GM12864 (cell line): ENCODE data around the gene DESI1.

Experiments
- DNase-seq: peaks from one replicate; pipeline ENCODE4 v3.0.0-alpha.2; 2011; ENCODE audit warnings: low read depth
- H3K4me3 ChIP-seq: 2 replicates; pipeline ENCODE4 v1.5.1; 2011; ENCODE audit warnings: mild to moderate bottlenecking, low read depth, low read length, control low read depth
- TF ChIP-seq, protein P1 (sequence below): IDR thresholded peaks from 2 replicates; pipeline ENCODE4 v1.5.1; 2011; ENCODE audit warnings: low read depth, mild to moderate bottlenecking, moderate library complexity, low read length, control low read depth, inconsistent platforms; ENCODE audit errors: missing control alignments

The DESI1 gene

DNA sequence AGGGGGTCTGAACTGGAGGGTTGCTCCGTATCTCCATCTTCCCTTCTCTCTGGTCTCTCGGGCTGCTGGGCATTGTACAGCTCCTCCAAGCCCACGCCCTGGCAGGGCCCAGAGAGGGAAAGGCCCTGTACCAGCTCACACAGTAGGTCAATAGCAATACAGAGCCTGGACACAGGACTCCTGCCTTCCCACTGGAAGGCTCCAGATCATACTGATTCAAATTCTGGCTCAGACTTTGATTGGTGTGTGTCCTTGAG, 53.4 kb downstream of the DESI1 start:
- TF ChIP-seq, protein P1, sequence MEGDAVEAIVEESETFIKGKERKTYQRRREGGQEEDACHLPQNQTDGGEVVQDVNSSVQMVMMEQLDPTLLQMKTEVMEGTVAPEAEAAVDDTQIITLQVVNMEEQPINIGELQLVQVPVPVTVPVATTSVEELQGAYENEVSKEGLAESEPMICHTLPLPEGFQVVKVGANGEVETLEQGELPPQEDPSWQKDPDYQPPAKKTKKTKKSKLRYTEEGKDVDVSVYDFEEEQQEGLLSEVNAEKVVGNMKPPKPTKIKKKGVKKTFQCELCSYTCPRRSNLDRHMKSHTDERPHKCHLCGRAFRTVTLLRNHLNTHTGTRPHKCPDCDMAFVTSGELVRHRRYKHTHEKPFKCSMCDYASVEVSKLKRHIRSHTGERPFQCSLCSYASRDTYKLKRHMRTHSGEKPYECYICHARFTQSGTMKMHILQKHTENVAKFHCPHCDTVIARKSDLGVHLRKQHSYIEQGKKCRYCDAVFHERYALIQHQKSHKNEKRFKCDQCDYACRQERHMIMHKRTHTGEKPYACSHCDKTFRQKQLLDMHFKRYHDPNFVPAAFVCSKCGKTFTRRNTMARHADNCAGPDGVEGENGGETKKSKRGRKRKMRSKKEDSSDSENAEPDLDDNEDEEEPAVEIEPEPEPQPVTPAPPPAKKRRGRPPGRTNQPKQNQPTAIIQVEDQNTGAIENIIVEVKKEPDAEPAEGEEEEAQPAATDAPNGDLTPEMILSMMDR: no peak
- DNase-seq: no peak
- H3K4me3 ChIP-seq: no peak overlapping the region

DNA sequence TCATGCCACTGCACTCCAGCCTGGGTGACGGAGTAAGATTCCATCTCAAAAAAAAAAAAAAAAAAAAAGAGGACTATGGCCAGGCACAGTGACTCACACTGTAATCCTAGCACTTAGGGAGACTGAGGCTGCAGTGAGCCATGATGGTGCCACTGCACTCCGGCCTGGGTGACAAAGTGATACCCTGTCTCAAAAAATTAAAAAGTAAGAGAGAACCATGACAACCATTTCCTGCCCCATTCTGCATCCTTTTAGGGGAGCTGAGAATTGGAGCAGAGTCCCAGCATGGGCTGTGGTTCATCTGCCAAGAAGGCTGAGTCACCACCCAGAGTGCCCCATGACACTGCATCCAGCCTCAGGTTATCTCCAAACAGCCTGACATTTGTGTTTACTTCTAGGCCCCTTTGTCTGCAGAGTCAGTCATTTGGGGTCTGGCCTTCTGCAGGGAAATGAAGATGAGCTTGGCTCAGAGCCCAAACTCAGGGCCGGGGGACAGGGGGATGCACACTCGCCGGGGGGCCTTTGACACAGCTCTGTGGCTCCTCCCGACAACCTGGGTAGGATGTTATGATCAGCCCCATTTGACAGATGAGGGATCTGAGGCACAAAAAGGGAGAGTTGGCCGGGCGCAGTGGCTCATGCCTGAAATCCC, 55.3 kb downstream of the DESI1 start:
- TF ChIP-seq, protein P1: no peak
- DNase-seq: no peak
- H3K4me3 ChIP-seq: no peak overlapping the region

DNA sequence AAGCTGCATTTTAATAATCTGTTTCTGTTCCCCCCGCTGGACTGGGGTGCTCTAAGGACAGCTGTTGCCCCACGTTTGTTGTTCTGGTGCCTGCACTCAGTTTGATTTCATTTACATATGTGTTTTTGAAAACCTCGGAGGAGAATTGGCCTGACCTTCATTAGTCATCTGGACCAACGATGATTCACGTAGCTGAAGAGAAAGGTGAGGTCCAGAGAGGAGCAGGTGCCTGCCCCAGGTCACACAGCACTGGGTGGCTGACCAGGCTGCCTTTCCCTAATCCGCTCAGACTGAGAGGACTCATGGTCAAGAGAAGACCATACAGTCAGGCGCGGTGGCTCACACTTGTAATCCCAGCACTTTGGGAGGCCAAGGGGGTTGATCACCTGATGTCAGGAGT, 56.3 kb downstream of the DESI1 start:
- DNase-seq: no peak
- no peak overlapping the region for H3K4me3 ChIP-seq
- TF ChIP-seq, protein P1: no peak

DNA sequence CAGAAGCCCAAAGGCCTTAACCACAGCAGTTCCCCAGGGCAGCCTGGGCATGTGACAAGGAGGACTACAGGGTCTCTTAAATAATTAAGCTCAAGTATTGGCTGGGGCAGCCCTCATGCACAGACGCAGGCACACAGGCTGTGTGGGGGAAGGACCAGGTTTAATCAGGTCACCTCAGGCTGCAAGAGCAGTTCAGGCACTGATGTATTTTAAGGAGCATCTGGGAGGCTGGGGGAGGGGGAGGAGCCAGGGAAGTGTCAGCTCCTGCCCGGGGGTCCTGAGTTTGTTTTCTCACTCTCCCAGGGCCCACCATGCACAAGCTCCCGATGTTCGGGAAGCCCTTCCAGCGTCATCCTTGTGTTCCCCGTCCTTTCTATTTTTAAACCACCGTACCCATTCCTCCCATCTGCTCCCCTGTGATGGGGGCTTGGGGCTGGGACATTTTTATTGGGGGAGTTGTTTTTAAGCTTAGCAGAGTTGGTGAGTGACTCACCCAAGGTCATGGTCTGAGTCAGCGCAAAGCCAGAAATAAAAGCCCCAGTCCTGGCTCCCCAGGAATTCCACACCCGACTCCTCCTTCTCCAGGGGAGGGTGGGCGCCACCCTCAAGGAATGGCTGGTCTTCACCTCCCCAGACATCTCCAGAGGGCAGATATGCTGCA, 57.7 kb downstream of the DESI1 start:
- TF ChIP-seq, protein P1: no peak
- DNase-seq: no peak
- no peak overlapping the region for H3K4me3 ChIP-seq

DNA sequence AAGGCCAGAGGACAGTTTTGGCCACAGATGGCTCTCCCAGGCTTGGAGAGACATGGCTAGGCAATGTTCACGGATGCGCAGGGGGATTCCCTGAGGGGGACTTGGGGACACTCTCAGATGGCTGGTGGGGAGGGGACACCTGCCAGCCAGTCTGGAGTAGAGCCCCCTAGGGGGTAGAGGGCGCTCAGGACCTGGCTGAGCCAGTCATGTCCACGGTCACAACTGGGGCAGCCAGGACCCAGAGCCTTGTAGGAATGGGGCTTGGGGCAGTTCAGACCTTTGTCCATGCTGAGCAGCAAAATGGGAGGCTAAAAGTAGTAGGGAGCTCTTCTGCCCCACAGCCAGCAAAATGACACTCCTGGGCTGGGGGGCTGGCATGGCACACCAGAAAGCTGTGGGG, 58.4 kb downstream of the DESI1 start:
- TF ChIP-seq, protein P1: no peak
- no peak for DNase-seq
- H3K4me3 ChIP-seq: no peak overlapping the region

DNA sequence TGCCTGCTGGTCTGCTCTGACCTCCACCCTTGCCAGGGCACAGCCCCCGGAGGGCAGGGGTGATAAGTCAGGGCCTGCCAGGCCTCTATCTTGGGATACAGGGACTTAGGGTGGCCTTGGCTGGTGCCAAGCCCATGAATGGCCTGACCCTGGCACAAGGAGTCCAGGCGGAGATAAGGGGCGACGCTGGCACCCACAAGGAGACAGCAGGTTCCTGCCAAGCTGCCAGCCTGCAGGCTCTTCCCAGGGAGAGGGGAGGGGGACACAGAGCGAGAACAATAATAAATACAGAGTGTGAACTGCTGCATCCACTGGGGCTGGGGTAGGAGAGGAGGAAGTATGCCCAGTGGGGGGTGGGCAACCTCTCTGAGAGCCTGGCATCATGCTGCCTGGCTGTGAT, 59.1 kb downstream of the DESI1 start:
- TF ChIP-seq, protein P1: no peak
- H3K4me3 ChIP-seq: no peak overlapping the region
- DNase-seq: no peak

DNA sequence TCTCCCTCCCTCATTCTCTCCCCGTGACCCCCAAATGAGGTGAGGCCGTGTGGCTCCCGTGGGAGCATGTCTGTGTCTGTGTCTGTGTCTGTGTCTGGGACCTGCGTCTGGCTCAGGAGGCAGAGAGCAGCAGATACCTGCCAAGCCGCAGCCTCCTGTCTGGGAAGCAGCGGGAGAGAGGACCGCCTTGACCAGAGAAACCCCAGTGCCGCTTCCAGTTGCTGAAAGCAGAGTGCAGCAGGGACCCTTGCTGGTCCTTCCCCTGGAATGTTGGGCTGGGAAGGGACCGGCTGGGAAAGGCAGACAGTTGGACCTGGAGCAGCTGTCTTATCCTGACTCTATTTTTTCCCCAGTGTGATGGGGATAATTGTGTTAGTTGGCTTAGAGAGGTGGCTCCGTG, 59.5 kb downstream of the DESI1 start:
- DNase-seq: no peak
- no peak overlapping the region for H3K4me3 ChIP-seq
- TF ChIP-seq, protein P1: no peak
